WTC11 (cell line): Measurements from ENCODE around the gene PIEZO1. TPM values are rescaled to one million over a fixed set of nuclear protein-coding genes. Genes with fewer than 3 reads are reported as not detected.
A peak's percentile ranks its signal among the peaks of the same experiment; 100 is the strongest.

ENCODE experiments used
- CBFB ChIP-seq: sonication (generic); formaldehyde crosslinking; IDR thresholded peaks from 2 replicates; pipeline ENCODE4 v1.8.1; 2022; ENCODE audit warnings: mild to moderate bottlenecking, low read depth, missing genetic modification reagents
- CDX4 ChIP-seq: fragments of 250-450 bp; sonication (Bioruptor Pico); IDR thresholded peaks from 2 replicates; pipeline ENCODE4 v1.9.0; 2021; ENCODE audit warnings: moderate library complexity, mild to moderate bottlenecking, inconsistent platforms, borderline replicate concordance
- CTCF ChIP-seq: fragments of 200-600 bp; IDR thresholded peaks from 2 replicates; pipeline ENCODE4 v1.8.0; 2022; ENCODE audit warnings: antibody characterized with exemption
- ETV6 ChIP-seq: sonication (generic); formaldehyde crosslinking; IDR thresholded peaks from 2 replicates; pipeline ENCODE4 v1.8.1; 2022; ENCODE audit warnings: mild to moderate bottlenecking, missing genetic modification reagents
- FOXP1 ChIP-seq: sonication (generic); formaldehyde crosslinking; IDR thresholded peaks from 2 replicates; pipeline ENCODE4 v1.8.0; 2022; ENCODE audit warnings: missing genetic modification reagents, mild to moderate bottlenecking, moderate library complexity, borderline replicate concordance
- GTF2I ChIP-seq: fragments of 250-450 bp; sonication (Bioruptor Pico); conservative IDR thresholded peaks from 2 replicates; pipeline ENCODE4 v1.4.0; 2021; ENCODE audit warnings: mild to moderate bottlenecking
- HMGA2 ChIP-seq: fragments of 250-450 bp; sonication (Bioruptor Pico); IDR thresholded peaks from 2 replicates; pipeline ENCODE4 v1.4.0; 2021; ENCODE audit warnings: mild to moderate bottlenecking, moderate library complexity
- MXD4 ChIP-seq: fragments of 250-450 bp; sonication (Bioruptor Pico); IDR thresholded peaks from 2 replicates; pipeline ENCODE4 v1.8.0; 2021; ENCODE audit warnings: mild to moderate bottlenecking, moderate library complexity, borderline replicate concordance
- NFATC4 ChIP-seq: fragments of 250-450 bp; sonication (Bioruptor Pico); IDR thresholded peaks from 2 replicates; pipeline ENCODE4 v1.9.0; 2021; ENCODE audit warnings: mild to moderate bottlenecking
- OVOL2 ChIP-seq: fragments of 250-450 bp; sonication (Bioruptor Pico); IDR thresholded peaks from 2 replicates; pipeline ENCODE4 v1.9.0; 2021; ENCODE audit warnings: mild to moderate bottlenecking, borderline replicate concordance
- PRDM15 ChIP-seq: sonication (generic); formaldehyde crosslinking; IDR thresholded peaks from 2 replicates; pipeline ENCODE4 v1.8.0; 2022; ENCODE audit warnings: missing genetic modification reagents
- RELA ChIP-seq: sonication (generic); formaldehyde crosslinking; IDR thresholded peaks from 2 replicates; pipeline ENCODE4 v1.8.1; 2022; ENCODE audit warnings: missing genetic modification reagents, mild to moderate bottlenecking, borderline replicate concordance
- SMAD3 ChIP-seq: sonication (generic); formaldehyde crosslinking; IDR thresholded peaks from 2 replicates; pipeline ENCODE4 v1.8.0; 2022; ENCODE audit warnings: missing genetic modification reagents, mild to moderate bottlenecking, borderline replicate concordance
- SMAD4 ChIP-seq: sonication (generic); formaldehyde crosslinking; IDR thresholded peaks from 2 replicates; pipeline ENCODE4 v1.8.0; 2022; ENCODE audit warnings: mild to moderate bottlenecking, missing genetic modification reagents
- SOX15 ChIP-seq: fragments of 250-450 bp; sonication (Bioruptor Pico); IDR thresholded peaks from 2 replicates; pipeline ENCODE4 v1.9.0; 2021; ENCODE audit warnings: mild to moderate bottlenecking
- SP1 ChIP-seq: sonication (generic); formaldehyde crosslinking; conservative IDR thresholded peaks from 2 replicates; pipeline ENCODE4 v1.8.1; 2022; ENCODE audit warnings: missing genetic modification reagents
- TCF7 ChIP-seq: sonication (generic); formaldehyde crosslinking; IDR thresholded peaks from 2 replicates; pipeline ENCODE4 v1.8.0; 2022; ENCODE audit warnings: mild to moderate bottlenecking, low read depth, missing genetic modification reagents, moderate library complexity
- TEAD4 ChIP-seq: sonication (generic); formaldehyde crosslinking; IDR thresholded peaks from 2 replicates; pipeline ENCODE4 v1.8.0; 2022; ENCODE audit warnings: mild to moderate bottlenecking, missing genetic modification reagents
- TP53 ChIP-seq: sonication (generic); formaldehyde crosslinking; IDR thresholded peaks from 2 replicates; pipeline ENCODE4 v1.8.1; 2023; ENCODE audit warnings: mild to moderate bottlenecking, missing genetic modification reagents
- ZMAT4 ChIP-seq: fragments of 250-450 bp; sonication (Bioruptor Pico); IDR thresholded peaks from 2 replicates; pipeline ENCODE4 v1.9.0; 2021; ENCODE audit warnings: mild to moderate bottlenecking
- ZNF121 ChIP-seq: sonication (generic); formaldehyde crosslinking; IDR thresholded peaks from 2 replicates; pipeline ENCODE4 v1.8.0; 2023; ENCODE audit warnings: missing genetic modification reagents
- ZNF219 ChIP-seq: sonication (generic); formaldehyde crosslinking; IDR thresholded peaks from 2 replicates; pipeline ENCODE4 v1.8.0; 2023; ENCODE audit warnings: missing genetic modification reagents, mild to moderate bottlenecking, borderline replicate concordance
- ZNF263 ChIP-seq: sonication (generic); formaldehyde crosslinking; IDR thresholded peaks from 2 replicates; pipeline ENCODE4 v1.8.1; 2022; ENCODE audit warnings: low read depth, mild to moderate bottlenecking, moderate library complexity, missing genetic modification reagents
- ZNF425 ChIP-seq: fragments of 250-450 bp; sonication (Bioruptor Pico); conservative IDR thresholded peaks from 2 replicates; pipeline ENCODE4 v1.9.0; 2021; ENCODE audit warnings: mild to moderate bottlenecking
- ZNF671 ChIP-seq: fragments of 250-450 bp; sonication (Bioruptor Pico); IDR thresholded peaks from 2 replicates; pipeline ENCODE4 v1.8.0; 2021; ENCODE audit warnings: mild to moderate bottlenecking
- total RNA-seq: library from RNA; stranded (reverse); gene quantifications from 3 replicates; pipeline ENCODE4 v1.2.3, GENCODE V29; 2021
- TF ChIP-seq, protein P1 (sequence below): sonication (generic); formaldehyde crosslinking; IDR thresholded peaks from 2 replicates; pipeline ENCODE4 v1.8.1; 2023; ENCODE audit warnings: mild to moderate bottlenecking, missing genetic modification reagents, moderate library complexity
- TF ChIP-seq, protein P2 (sequence below): sonication (generic); formaldehyde crosslinking; IDR thresholded peaks from 2 replicates; pipeline ENCODE4 v1.8.0; 2022; ENCODE audit warnings: mild to moderate bottlenecking, missing genetic modification reagents
- TF ChIP-seq, protein P3 (sequence below): sonication (generic); formaldehyde crosslinking; IDR thresholded peaks from 2 replicates; pipeline ENCODE4 v1.8.0; 2022; ENCODE audit warnings: mild to moderate bottlenecking, missing genetic modification reagents

The PIEZO1 gene
- total RNA-seq, 1 experiment from 2014 or later: 71.3 TPM

- 0 out of 2 replicates have a peak, but pooled peaks have one; percentile 64 for TF ChIP-seq SMAD3 (CRISPR knock-in tag)
- no peak; the same call in 1 of the 2 replicates for TF ChIP-seq TCF7 (CRISPR knock-in tag)
- TF ChIP-seq, protein P1, sequence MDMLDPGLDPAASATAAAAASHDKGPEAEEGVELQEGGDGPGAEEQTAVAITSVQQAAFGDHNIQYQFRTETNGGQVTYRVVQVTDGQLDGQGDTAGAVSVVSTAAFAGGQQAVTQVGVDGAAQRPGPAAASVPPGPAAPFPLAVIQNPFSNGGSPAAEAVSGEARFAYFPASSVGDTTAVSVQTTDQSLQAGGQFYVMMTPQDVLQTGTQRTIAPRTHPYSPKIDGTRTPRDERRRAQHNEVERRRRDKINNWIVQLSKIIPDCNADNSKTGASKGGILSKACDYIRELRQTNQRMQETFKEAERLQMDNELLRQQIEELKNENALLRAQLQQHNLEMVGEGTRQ (CRISPR knock-in tag): peak; percentile 84
- TF ChIP-seq ZNF425: no peak
- TF ChIP-seq MXD4 (CRISPR knock-in tag): no peak
- no peak; the same call in 1 of the 2 replicates for TF ChIP-seq RELA (CRISPR knock-in tag)
- TF ChIP-seq SMAD4: 0 out of 2 replicates have a peak, but pooled peaks have one; percentile 11
- TF ChIP-seq TP53: no peak
- TF ChIP-seq ZMAT4 (CRISPR knock-in tag): no peak
- peak; percentile 52; the same call in 1 of the 2 replicates for TF ChIP-seq NFATC4 (CRISPR knock-in tag)
- no peak for TF ChIP-seq ETV6 (CRISPR knock-in tag)
- TF ChIP-seq, protein P2, sequence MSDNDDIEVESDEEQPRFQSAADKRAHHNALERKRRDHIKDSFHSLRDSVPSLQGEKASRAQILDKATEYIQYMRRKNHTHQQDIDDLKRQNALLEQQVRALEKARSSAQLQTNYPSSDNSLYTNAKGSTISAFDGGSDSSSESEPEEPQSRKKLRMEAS (CRISPR knock-in tag): no peak; the same call in none of the 2 replicates
- TF ChIP-seq CTCF: no peak
- no peak for TF ChIP-seq GTF2I (CRISPR knock-in tag)
- TF ChIP-seq OVOL2 (CRISPR knock-in tag): no peak
- TF ChIP-seq CDX4: no peak
- TF ChIP-seq TEAD4 (CRISPR knock-in tag): no peak; the same call in 1 of the 2 replicates
- TF ChIP-seq SOX15 (CRISPR knock-in tag): no peak
- TF ChIP-seq SP1 (CRISPR knock-in tag): no peak
- 0 out of 2 replicates have a peak, but pooled peaks have one; percentile 51 for TF ChIP-seq ZNF671
- no peak for TF ChIP-seq FOXP1 (CRISPR knock-in tag)
- no peak for TF ChIP-seq PRDM15 (CRISPR knock-in tag)
- peak; percentile 51 for TF ChIP-seq ZNF263 (CRISPR knock-in tag)
- TF ChIP-seq ZNF121: no peak
- TF ChIP-seq, protein P3, sequence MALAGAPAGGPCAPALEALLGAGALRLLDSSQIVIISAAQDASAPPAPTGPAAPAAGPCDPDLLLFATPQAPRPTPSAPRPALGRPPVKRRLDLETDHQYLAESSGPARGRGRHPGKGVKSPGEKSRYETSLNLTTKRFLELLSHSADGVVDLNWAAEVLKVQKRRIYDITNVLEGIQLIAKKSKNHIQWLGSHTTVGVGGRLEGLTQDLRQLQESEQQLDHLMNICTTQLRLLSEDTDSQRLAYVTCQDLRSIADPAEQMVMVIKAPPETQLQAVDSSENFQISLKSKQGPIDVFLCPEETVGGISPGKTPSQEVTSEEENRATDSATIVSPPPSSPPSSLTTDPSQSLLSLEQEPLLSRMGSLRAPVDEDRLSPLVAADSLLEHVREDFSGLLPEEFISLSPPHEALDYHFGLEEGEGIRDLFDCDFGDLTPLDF: no peak
- TF ChIP-seq HMGA2 (CRISPR knock-in tag): no peak
- peak; percentile 62; the same call in 1 of the 2 replicates for TF ChIP-seq ZNF219
- TF ChIP-seq CBFB (CRISPR knock-in tag): no peak
Measured at GRCh38 chr16:88810912-88811768, 26.1 kb upstream of the PIEZO1 start (continued).
